NCI-H524 (cell line): Measurements from ENCODE around the gene MIA3.
"Not testable (repeated sequence)": the region's sequence is repeated elsewhere in the genome, so short reads cannot be mapped to it uniquely, and the experiment has no call there.

Experiments used
- DNase-seq, 2 experiments: peaks; one replicate each; lab custom pipeline; 2025; lab: John Stamatoyannopoulos, UW

The MIA3 gene, protein sequence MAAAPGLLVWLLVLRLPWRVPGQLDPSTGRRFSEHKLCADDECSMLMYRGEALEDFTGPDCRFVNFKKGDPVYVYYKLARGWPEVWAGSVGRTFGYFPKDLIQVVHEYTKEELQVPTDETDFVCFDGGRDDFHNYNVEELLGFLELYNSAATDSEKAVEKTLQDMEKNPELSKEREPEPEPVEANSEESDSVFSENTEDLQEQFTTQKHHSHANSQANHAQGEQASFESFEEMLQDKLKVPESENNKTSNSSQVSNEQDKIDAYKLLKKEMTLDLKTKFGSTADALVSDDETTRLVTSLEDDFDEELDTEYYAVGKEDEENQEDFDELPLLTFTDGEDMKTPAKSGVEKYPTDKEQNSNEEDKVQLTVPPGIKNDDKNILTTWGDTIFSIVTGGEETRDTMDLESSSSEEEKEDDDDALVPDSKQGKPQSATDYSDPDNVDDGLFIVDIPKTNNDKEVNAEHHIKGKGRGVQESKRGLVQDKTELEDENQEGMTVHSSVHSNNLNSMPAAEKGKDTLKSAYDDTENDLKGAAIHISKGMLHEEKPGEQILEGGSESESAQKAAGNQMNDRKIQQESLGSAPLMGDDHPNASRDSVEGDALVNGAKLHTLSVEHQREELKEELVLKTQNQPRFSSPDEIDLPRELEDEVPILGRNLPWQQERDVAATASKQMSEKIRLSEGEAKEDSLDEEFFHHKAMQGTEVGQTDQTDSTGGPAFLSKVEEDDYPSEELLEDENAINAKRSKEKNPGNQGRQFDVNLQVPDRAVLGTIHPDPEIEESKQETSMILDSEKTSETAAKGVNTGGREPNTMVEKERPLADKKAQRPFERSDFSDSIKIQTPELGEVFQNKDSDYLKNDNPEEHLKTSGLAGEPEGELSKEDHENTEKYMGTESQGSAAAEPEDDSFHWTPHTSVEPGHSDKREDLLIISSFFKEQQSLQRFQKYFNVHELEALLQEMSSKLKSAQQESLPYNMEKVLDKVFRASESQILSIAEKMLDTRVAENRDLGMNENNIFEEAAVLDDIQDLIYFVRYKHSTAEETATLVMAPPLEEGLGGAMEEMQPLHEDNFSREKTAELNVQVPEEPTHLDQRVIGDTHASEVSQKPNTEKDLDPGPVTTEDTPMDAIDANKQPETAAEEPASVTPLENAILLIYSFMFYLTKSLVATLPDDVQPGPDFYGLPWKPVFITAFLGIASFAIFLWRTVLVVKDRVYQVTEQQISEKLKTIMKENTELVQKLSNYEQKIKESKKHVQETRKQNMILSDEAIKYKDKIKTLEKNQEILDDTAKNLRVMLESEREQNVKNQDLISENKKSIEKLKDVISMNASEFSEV (N-terminal part only)

GRCh38 chr1:222618001-222618879 is at the start of gene MIA3:
MIA3 (plus strand) TSS chr1:222618097; CDS start chr1:222618111, 14 bp downstream.
- peak; percentile 59 to 65 for DNase-seq

DNA sequence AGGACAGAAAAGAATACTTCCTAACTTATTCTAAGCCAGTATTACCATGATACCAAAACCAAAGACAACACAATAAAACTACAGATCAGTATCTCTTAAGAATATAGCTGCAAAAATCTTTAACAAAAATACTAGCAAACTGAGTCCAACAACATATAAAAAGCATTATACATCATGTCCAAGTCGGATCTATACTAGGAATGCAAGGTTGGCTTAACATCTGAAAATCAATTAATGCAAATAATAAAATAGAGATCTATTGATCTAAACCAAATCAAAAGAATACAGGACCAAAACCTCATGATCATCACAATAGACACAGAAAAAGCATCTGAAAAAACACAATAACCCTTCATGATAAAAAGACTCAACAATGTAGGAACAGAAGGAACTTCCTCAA is 47.1 kb upstream of the MIA3 start:
- no peak for DNase-seq

- DNase-seq = no peak
Observed at GRCh38 chr1:222579316-222579715, 38.6 kb upstream of the MIA3 start.

DNA sequence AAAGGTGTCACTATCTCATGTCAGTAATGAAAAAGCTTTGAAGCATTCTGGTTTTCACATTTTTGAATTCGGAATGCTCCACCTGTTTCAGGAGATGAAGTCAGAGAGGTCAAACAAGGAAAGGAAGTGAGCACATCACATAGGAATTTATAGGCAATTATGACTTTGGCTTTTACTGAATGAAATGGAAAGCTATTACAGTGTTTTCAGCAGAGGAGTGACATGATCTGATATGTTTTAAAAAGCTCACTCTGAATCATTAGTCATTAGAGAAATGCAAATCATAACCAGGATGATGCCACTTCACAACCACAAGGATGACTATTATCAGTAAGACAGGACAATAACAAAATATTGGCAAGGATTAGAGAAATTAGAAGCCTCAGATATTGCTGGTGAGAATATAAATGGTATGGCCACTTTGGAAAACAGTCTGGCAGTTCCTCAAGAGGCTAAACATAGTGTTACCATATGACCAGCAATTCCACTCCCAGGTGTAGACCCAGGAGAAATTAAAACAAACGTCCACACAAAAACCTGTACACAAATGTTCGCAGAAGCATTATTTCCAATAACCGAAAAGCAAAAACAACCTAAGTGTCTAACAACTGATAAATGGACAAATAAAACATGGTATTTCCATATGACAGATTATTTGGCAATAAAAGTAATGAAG is 35.7 kb upstream of the MIA3 start:
- no peak for DNase-seq

DNA sequence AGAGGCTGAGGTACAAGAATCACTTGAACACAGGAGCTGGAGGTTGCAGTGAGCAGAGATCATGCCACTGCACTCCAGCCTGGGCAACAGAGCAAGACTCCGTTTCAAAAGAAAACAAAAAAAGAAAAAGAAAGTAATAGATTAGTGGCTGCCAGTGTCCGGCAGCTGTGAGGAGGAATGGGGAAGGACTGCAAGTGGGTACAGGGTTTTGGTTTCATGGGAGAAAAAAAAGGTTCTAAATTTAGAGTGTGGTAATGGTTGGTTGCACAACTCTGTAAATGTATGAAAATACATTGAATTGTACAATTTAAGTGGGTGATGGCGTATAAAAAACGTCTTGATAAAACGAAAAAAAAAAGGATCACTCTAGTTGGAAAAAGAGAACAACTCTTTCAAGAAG is 34.8 kb upstream of the MIA3 start:
- no peak for DNase-seq

GRCh38 chr1:222586842-222587241 is 31.1 kb upstream of the MIA3 start:
- no peak for DNase-seq

- DNase-seq = peak in 1 of 2 experiments; percentile 22
Observed at GRCh38 chr1:222588135-222588534, 29.8 kb upstream of the MIA3 start.

DNA sequence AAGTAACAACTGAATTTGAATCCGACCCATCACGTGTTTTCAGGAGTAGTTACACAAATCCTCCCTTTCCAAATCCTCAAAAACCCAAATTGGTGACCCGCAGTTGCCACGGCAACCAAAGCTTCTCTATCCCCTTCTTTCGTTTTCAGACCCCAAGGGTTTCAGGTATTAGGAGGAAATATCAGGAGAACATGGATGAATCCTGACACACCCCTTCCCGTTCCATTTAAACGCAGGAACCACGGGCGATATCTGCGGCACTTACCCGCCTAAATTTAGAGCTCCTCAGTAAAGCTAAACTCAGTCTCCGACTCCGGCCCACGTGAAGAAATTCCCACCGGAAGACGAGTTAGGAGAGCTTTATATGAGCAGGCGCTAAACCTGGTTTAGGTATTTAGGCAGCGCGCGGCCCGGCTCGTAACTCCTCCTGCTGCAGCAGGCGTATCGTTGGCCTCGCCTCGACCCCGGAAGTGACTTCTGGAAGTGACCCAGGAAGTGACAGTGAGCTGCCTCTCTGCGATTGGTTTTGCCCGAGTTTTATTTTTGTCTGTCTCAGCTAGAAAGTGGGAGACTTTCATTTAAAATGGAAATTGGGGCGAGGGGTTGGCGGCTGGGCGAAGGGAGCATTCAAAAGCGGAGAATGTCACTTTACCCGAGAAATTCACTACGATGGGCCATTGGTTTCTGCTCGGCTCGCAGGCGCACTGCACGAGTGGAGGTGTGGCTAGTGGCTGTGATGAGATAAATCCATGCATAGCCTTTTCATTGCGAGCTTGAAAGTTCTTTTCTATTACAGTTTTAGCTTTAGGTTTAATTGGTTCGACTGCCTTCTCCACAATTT is 28.2 kb upstream of the MIA3 start, which contains the start of gene TAF1A:
TAF1A (minus strand) TSS at position 472 of the 841 bp plus-strand sequence.
- DNase-seq = peak; percentile 63 to 82

- DNase-seq = no peak
Observed at GRCh38 chr1:222592171-222592570, 25.7 kb upstream of the MIA3 start.

DNA sequence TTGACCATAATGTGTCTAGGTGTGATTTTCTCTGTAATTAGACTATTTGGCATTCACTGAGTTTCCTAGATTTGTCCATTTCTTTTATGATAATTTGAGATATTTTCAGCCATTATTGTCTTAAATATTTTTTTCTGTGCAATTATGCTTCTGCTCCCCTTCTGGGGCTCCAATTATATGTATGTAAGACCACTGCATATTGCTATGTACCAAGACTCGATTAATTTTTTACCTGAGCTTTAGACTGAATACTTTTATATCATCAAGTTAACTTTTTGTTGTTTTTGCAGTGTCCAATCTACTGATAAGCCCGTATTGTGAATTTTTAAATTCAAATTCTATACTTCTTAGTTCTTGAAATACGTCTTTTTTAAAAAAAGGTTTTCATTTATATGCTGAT is 23.1 kb upstream of the MIA3 start:
- DNase-seq = no peak

DNA sequence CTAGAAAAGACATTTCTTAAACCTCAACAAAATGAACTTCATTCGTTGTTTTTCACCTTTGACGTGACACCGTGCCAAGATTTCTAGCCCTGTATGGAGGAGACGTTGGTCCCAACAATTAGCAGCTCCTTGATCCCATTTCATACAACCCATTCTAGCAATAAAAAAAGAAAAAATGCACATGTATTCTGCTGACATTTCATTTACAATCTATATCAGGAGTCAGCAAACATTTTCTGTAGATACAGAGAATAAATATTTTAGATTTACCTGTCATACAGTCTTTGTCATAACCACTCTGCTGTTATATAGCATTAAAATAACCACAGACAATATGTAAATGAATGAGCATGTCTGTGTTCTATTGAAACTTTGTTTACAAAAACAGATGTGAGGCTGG is 21.2 kb upstream of the MIA3 start:
- DNase-seq = no peak

DNA sequence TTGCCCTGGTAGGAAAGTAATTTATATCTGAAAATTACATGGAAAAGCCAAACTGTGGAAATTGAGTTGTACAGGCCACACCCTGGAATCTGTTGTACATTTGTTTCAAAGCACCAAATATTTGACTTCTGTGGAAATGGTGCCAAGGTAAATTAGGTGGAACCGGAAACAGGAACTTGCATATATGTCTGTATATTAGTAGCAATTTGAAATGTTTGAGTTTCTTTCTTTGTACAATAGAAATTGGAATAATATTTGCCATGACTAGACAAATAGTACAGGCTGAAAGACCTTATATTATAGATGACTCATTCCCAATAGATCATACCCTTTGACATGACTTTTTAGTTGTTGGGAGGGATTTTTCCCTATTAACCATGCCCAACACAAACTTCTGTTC is 17.6 kb upstream of the MIA3 start:
- DNase-seq = no peak

GRCh38 chr1:222601257-222601656 is 16.6 kb upstream of the MIA3 start:
- DNase-seq = no peak

- DNase-seq = no peak
Observed at GRCh38 chr1:222606757-222607156, 11.1 kb upstream of the MIA3 start.

- not testable (repeated sequence) for DNase-seq
Observed at GRCh38 chr1:222609111-222609510, 8.8 kb upstream of the MIA3 start.

DNA sequence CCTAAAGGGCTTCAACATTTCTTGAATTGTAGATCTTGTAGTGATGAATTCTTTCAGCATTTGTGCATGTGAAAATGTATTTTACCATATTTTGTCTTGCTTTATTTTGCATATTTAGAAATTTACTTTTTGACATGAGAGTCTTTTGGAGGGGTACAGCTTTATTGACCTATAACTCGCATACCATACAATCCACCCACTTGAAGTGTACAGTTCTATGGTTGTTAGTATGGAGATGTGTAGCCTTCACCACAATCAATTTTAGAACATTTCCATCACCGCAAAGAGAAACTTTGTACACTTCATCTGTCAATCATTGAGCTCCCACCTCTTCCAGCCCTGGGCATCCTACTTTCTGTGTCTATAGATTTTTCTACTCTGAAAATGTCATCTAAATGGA is 7.2 kb upstream of the MIA3 start:
- no peak for DNase-seq

DNA sequence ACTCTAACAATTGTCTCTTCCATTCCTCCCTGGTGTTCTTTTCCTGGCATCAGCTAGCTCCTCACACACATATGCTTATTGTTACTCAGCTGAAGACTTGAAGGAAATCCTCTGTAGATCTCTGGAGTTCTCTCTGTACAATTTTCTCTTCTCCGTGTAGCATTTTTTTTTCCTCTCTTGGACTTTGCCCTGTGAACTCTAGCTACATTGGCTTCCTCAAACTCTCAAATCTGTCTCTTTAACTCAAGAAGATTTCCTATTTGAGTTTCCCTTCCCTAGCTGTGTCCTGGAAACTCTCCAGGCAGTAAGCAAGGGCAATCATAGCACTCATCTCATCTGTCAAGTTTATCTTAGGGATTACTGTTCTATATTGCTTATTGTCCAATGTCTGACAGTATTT is 4.3 kb upstream of the MIA3 start:
- no peak for DNase-seq

DNA sequence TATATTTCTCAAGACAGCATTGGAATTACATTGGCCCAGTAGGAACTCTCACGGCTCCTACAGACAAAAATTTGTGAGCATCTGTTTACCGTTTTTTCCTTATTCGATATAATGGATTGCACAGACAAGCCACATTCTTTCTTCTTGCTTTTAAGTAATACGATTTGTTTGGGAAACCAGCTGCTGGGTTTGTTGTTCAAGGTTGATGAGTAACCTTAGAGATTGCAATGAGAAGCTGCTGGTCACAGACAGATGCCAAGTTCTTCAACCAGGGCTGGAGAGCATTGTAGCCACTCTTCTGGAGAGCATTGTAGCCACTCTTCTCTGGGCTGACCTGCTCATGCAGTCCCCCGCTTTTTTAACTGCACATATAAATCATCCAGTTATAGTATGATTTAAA is 1.4 kb upstream of the MIA3 start:
- peak in 1 of 2 experiments; percentile 50 for DNase-seq

DNA sequence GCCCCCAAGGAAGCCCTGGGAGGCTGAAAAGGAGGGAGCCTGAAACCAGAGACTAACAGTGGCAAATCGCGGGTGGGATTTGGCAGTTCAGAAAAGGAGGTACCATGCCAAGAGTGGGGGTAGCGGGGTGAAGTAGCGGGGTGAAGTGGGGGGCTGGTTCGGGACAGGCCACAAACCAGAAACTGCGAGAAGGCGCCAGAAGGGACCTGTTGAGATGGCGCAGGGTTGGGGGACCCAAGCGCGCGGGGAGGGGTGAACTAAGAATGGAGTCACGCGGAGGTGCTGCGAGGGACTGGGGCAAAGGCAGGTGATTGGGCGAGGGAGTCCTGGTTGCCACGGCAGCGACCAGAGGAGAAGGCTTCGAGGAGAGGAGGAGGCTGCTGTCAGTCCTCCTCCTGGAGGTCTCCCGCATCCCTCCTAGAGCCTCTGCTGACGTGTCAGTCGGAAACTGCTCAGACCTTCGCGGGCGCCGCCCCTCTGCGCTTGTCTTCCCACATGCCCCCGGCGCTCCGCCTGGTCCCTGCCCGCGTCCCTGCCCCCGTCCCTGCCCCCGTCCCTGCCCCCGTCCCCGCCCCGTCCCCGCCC is 438 bp upstream of the MIA3 start:
- DNase-seq = peak; percentile 86 to 92
